Measurements from ENCODE around the gene SLC22A5.

- TF ChIP-seq CTCF (conservative IDR thresholded peaks at IDR 0.05 in 1 of 2, IDR thresholded peaks at IDR 0.05 in 1 of 2; ENCODE audit: extremely low read depth in 1 of 2, insufficient read depth in 1 of 2, low read depth in 1 of 2, low read length in 2 of 2) (no peak), EZH2 (IDR thresholded peaks at IDR 0.05; ENCODE audit: borderline replicate concordance, low read length) (no peak)
Observed at GRCh38 chr5:132406144-132406783, 36.8 kb downstream of the SLC22A5 start.
